Measurements from ENCODE around the gene ITGA3.

- TF ChIP-seq, protein P1, sequence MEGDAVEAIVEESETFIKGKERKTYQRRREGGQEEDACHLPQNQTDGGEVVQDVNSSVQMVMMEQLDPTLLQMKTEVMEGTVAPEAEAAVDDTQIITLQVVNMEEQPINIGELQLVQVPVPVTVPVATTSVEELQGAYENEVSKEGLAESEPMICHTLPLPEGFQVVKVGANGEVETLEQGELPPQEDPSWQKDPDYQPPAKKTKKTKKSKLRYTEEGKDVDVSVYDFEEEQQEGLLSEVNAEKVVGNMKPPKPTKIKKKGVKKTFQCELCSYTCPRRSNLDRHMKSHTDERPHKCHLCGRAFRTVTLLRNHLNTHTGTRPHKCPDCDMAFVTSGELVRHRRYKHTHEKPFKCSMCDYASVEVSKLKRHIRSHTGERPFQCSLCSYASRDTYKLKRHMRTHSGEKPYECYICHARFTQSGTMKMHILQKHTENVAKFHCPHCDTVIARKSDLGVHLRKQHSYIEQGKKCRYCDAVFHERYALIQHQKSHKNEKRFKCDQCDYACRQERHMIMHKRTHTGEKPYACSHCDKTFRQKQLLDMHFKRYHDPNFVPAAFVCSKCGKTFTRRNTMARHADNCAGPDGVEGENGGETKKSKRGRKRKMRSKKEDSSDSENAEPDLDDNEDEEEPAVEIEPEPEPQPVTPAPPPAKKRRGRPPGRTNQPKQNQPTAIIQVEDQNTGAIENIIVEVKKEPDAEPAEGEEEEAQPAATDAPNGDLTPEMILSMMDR (IDR thresholded peaks at IDR 0.05): peak in 1 of 3 experiments; percentile 7
- TF ChIP-seq POLR2A (IDR thresholded peaks at IDR 0.05; ENCODE audit: low read depth): no peak
Measured at GRCh38 chr17:50037321-50038107, 18.4 kb upstream of the ITGA3 start.

Data from esophagus muscularis mucosa (tissue), 3 donors.